Sigmoid colon (tissue), 7 donors: Measurements from ENCODE around the gene DACH1. TPM values are rescaled to one million over a fixed set of nuclear protein-coding genes. Genes with fewer than 3 reads are reported as not detected.

Experiments
- DNase-seq: peaks from one replicate; pipeline ENCODE4 v3.0.0-alpha.2; 2019
- H3K27ac ChIP-seq, 4 donors: fragments of 200-600 bp; sonication (generic); one replicate each; pipeline ENCODE4 v1.5.1; 2016 to 2019; ENCODE audit warnings: mild to moderate bottlenecking in 1 of 4
- H3K27me3 ChIP-seq, 3 donors: fragments of 200-600 bp; sonication (generic); one replicate each; pipeline ENCODE4 v1.5.1; 2019; ENCODE audit warnings: mild to moderate bottlenecking in 1 of 3
- H3K36me3 ChIP-seq, 4 donors: fragments of 200-600 bp; sonication (generic); one replicate each; pipeline ENCODE4 v1.5.1; 2016 to 2019
- H3K4me1 ChIP-seq, 4 donors: fragments of 200-600 bp; sonication (generic); one replicate each; pipeline ENCODE4 v1.5.1; 2017 to 2019
- H3K4me3 ChIP-seq, 4 donors: fragments of 200-600 bp; sonication (generic); one replicate each; pipeline ENCODE4 v1.5.1; 2017 to 2019; ENCODE audit warnings: mild to moderate bottlenecking in 2 of 4, moderate library complexity in 1 of 4
- H3K9me3 ChIP-seq, 4 donors: fragments of 200-600 bp in 3 of 4; sonication (generic) in 3 of 4; one replicate each; pipeline versions ENCODE4 v1.5.1 to v1.6.1; 2013 to 2019
- CTCF ChIP-seq, 4 experiments: fragments of 450-650 bp in 3 of 4; fragments of 200-600 bp in 1 of 4; IDR thresholded peaks; one replicate each; pipeline ENCODE4 v1.5.1; 2016 to 2019; ENCODE audit warnings: antibody characterized with exemption in 4 of 4, mild to moderate bottlenecking in 3 of 4, moderate library complexity in 2 of 4
- EP300 ChIP-seq, 4 donors: sonication (generic); formaldehyde crosslinking; IDR thresholded peaks; one replicate each; pipeline ENCODE4 v1.6.1; 2017; ENCODE audit warnings: antibody characterized with exemption in 4 of 4
- POLR2A ChIP-seq, 2 donors: fragments of 450-650 bp; IDR thresholded peaks; one replicate each; pipeline ENCODE4 v1.6.1; 2016; ENCODE audit warnings: antibody characterized with exemption in 2 of 2, mild to moderate bottlenecking in 2 of 2, moderate library complexity in 2 of 2
- POLR2AphosphoS5 ChIP-seq, 4 donors: sonication (generic); formaldehyde crosslinking; IDR thresholded peaks; one replicate each; pipeline ENCODE4 v1.6.1; 2017; ENCODE audit warnings: antibody characterized with exemption in 4 of 4
- WGBS, 2 donors: extraction: QIAGEN DNeasy Blood & Tissue Kit; methylation state at CpG; one replicate each; pipeline ENCODE4 v1.1.7; 2013; 5-methylcytosine and 5-hydroxymethylcytosine counted together
- intact Hi-C: fragments of 100-400 bp; cut with DNase I; formaldehyde crosslinking; loops from one replicate; pipeline ENCODE4 v1.15.1; 2023
- polyA plus RNA-seq, 3 donors: library from polyadenylated mRNA; stranded (reverse); fragments of 200-250 nt; gene quantifications; one replicate each; pipeline ENCODE4 v1.2.3, GENCODE V29; 2013
- total RNA-seq, 4 donors: library from RNA; depleted of rRNA; stranded (reverse); fragments of >200 nt; gene quantifications; one replicate each; pipeline ENCODE4 v1.1.0, GENCODE V29; 2016
- donor health status: healthy with polysubstance abuse.
- donor health status: Bipolar disorder and iron deficiency.
- donor health status: healthy.

DACH1 gene
- total and polyA plus RNA-seq, 7 donors: 0.49 to 1.9 (median 1.6) TPM

- TF ChIP-seq POLR2AphosphoS5 (IDR thresholded peaks at IDR 0.05) (no peak), CTCF (IDR thresholded peaks at IDR 0.05) (no peak), POLR2A (IDR thresholded peaks at IDR 0.05) (no peak), EP300 (IDR thresholded peaks at IDR 0.05) (no peak)
- intact Hi-C loops: no loop called here
Measured at GRCh38 chr13:71587193-71587592, 279.8 kb downstream of the DACH1 start.

GRCh38 chr13:71583581-71583980, 283.4 kb downstream of the DACH1 start:
- H3K4me3 ChIP-seq: no peak overlapping the region
- TF ChIP-seq EP300 (IDR thresholded peaks at IDR 0.05) (no peak), POLR2AphosphoS5 (IDR thresholded peaks at IDR 0.05) (no peak), CTCF (IDR thresholded peaks at IDR 0.05) (no peak), POLR2A (IDR thresholded peaks at IDR 0.05) (no peak)
- no peaks in the 10 kb centered on the region for H3K9me3 ChIP-seq
- H3K36me3 ChIP-seq: no peaks in the 10 kb centered on the region
- DNase-seq: no peak
- no peaks in the 10 kb centered on the region for H3K27me3 ChIP-seq
- 93 to 96% methylated on average over 5 of the region's 5 CpGs for WGBS, 2 donors
- intact Hi-C loops: no loop called here
- no peak overlapping the region for H3K27ac ChIP-seq
- H3K4me1 ChIP-seq: no peaks in the 10 kb centered on the region

More at GRCh38 chr13:71587193-71587592, 279.8 kb downstream of the DACH1 start:
- no peak overlapping the region for H3K27ac ChIP-seq
- WGBS, 2 donors: 86 to 90% methylated on average over 2 of the region's 2 CpGs
- no peaks in the 10 kb centered on the region for H3K36me3 ChIP-seq
- DNase-seq: no peak
- no peak overlapping the region for H3K4me3 ChIP-seq
- H3K27me3 ChIP-seq: no peaks in the 10 kb centered on the region
- no peaks in the 10 kb centered on the region for H3K9me3 ChIP-seq
- no peaks in the 10 kb centered on the region for H3K4me1 ChIP-seq

- no peaks in the 10 kb centered on the region for H3K9me3 ChIP-seq
- 84 to 92% methylated on average over 3 of the region's 3 CpGs for WGBS, 2 donors
- TF ChIP-seq CTCF (IDR thresholded peaks at IDR 0.05): no peak
- TF ChIP-seq POLR2AphosphoS5 (IDR thresholded peaks at IDR 0.05): no peak
- TF ChIP-seq POLR2A (IDR thresholded peaks at IDR 0.05): no peak
- TF ChIP-seq EP300 (IDR thresholded peaks at IDR 0.05): no peak
Measured at GRCh38 chr13:71580614-71581013, 286.4 kb downstream of the DACH1 start.

GRCh38 chr13:71578048-71578447, 289.0 kb downstream of the DACH1 start:
- 90 to 92% methylated on average over 6 of the region's 6 CpGs for WGBS, 2 donors
- no peak for DNase-seq
- H3K9me3 ChIP-seq: no peaks in the 10 kb centered on the region
- intact Hi-C loops: no loop called here
- no peak overlapping the region for H3K4me3 ChIP-seq
- H3K36me3 ChIP-seq: no peaks in the 10 kb centered on the region
- H3K4me1 ChIP-seq: no peaks in the 10 kb centered on the region
- no peaks in the 10 kb centered on the region for H3K27me3 ChIP-seq
- TF ChIP-seq POLR2A (IDR thresholded peaks at IDR 0.05) (no peak), CTCF (IDR thresholded peaks at IDR 0.05) (no peak), EP300 (IDR thresholded peaks at IDR 0.05) (no peak), POLR2AphosphoS5 (IDR thresholded peaks at IDR 0.05) (no peak)
- H3K27ac ChIP-seq: no peak overlapping the region

More at GRCh38 chr13:71580614-71581013, 286.4 kb downstream of the DACH1 start:
- DNase-seq: no peak
- Histone ChIP-seq H3K4me1 (no peaks in the 10 kb centered on the region), H3K4me3 (no peak overlapping the region), H3K27me3 (no peaks in the 10 kb centered on the region), H3K27ac (no peak overlapping the region), H3K36me3 (no peaks in the 10 kb centered on the region)
- intact Hi-C loops: no loop called here

- intact Hi-C loops: no loop called here
- DNase-seq: no peak
- Histone ChIP-seq H3K9me3 (no peaks in the 10 kb centered on the region), H3K36me3 (no peaks in the 10 kb centered on the region), H3K4me3 (no peak overlapping the region), H3K27ac (no peak overlapping the region), H3K27me3 (no peaks in the 10 kb centered on the region), H3K4me1 (no peaks in the 10 kb centered on the region)
- 89 to 90% methylated on average over 2 of the region's 2 CpGs for WGBS, 2 donors
- no peak for TF ChIP-seq EP300 (IDR thresholded peaks at IDR 0.05)
- no peak for TF ChIP-seq POLR2A (IDR thresholded peaks at IDR 0.05)
- no peak for TF ChIP-seq POLR2AphosphoS5 (IDR thresholded peaks at IDR 0.05)
- TF ChIP-seq CTCF (IDR thresholded peaks at IDR 0.05): no peak
Measured at GRCh38 chr13:71577127-71577526, 289.9 kb downstream of the DACH1 start.
